ENCODE data around the gene PCDHGA1.
"Not testable (repeated sequence)": the region's sequence is repeated elsewhere in the genome, so short reads cannot be mapped to it uniquely, and the experiment has no call there.

Gene PCDHGA1

GRCh38 chr5:141330299-141331080 is at the start of gene PCDHGA1:
Gene PCDHGA1 (plus strand): TSS chr5:141330514.
- DNase-seq = no peak

- DNase-seq = no peak
These were observed 31.9 kb upstream of the PCDHGA1 start for GRCh38 chr5:141298376-141298775.

DNA sequence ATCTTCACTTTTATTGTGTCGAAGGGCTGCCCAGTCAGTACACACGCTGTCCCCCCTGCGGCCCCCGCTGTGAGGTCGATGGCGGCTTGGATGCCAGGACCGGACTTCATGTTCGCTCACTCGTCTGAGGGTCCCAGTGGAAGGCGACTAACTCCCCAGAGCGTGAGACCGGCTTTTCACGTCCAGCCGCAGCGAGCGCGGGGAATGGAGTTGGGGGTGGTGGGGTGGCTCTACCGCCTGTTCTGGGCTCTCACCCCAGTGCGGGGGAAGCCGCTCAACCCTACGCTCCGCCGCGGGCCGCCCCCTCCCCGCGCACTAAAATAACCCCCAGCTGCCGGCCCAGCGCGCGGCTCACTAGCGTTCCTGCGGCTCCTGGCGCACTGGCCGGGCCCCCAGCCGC is 26.6 kb upstream of the PCDHGA1 start, which contains the start of gene SLC25A2:
Gene SLC25A2 (minus strand): TSS at position 294 of the 400 bp plus-strand sequence. CDS start 184 bp downstream, at position 110.
- no peak for DNase-seq

DNA sequence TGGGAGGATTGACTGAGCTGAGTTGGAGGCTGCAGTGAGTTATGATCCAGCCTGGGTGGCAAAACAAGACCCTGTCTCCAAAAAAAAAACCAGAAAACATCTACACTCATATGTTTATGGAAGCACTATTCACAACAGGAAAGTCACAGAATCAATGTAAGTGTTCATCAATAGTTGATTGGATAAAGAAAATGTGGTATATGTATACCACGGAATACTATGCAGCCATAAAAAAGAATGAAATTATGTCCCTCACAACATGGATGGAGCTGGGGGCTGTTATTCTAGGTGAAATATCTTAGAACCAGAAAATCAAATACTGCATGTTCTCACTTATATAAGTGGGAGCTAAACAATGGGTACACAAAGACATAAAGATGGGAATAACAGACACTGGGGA is 23.7 kb upstream of the PCDHGA1 start:
- DNase-seq = no peak

- DNase-seq = no peak
These were observed 16.6 kb upstream of the PCDHGA1 start for GRCh38 chr5:141313711-141314110.

DNA sequence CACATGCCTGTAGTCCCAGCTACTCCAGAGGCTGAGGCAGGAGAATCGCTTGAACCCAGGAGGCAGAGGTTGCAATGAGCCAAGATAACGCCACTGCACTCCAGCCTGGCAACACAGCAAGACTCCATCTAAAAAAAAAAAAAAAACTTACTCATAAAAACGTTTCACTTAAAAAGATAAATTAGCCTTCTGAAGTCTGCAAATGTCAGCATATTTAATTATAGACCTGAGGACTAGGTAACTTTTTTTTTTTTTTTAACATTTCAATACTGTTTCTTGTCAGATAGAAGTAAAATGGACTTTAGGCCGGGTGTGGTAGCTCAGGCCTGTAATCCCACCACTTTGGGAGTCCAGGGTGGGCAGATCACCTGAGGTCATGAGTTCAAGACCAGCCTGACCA is 13.4 kb upstream of the PCDHGA1 start:
- not testable (repeated sequence) for DNase-seq

DNA sequence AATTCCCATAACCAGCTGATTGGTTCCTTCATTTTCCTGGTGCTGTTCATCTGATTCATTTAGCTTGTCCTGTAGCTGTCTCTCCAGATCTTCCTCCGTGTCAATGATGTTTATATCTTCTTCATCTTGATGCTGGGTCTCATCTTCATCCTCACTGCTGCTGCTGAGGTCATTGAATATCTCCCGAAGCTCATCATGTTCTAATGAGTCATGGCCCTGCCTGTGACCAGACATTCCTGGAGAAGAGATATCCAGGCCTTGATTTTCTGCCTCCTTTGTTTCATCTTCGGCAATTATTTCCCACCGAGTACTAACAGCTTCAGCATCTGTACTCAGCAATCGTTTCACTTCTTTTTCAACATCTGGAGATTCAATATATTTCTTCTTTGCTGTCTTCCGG is 11.1 kb upstream of the PCDHGA1 start:
- DNase-seq = no peak

DNA sequence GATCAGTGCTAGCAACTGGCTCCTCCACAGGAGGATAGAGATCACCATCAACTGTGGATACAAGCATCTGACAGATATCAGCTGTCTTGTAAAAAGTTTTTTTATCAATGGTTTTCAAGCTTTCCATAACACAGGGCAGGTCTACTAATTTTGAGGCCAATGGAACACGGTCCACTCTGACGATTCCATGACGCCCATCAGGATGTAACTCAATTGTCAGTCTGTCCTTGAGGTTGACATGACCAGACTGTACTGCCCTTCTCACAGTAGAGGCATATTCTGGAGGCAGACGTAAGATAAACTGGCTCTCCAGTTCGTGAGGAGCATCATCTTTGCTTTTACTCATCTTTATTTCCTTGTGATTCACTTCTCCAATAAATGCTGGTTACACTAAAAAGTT is 10.6 kb upstream of the PCDHGA1 start:
- DNase-seq = no peak

- DNase-seq = peak; percentile 87
These were observed 9.8 kb upstream of the PCDHGA1 start, which contains the start of gene TAF7 for GRCh38 chr5:141320225-141321169. Gene TAF7 (minus strand): TSS chr5:141320784. CDS start chr5:141320044, 740 bp downstream.

- no peak for DNase-seq
These were observed 8.1 kb upstream of the PCDHGA1 start for GRCh38 chr5:141322261-141322660.

DNA sequence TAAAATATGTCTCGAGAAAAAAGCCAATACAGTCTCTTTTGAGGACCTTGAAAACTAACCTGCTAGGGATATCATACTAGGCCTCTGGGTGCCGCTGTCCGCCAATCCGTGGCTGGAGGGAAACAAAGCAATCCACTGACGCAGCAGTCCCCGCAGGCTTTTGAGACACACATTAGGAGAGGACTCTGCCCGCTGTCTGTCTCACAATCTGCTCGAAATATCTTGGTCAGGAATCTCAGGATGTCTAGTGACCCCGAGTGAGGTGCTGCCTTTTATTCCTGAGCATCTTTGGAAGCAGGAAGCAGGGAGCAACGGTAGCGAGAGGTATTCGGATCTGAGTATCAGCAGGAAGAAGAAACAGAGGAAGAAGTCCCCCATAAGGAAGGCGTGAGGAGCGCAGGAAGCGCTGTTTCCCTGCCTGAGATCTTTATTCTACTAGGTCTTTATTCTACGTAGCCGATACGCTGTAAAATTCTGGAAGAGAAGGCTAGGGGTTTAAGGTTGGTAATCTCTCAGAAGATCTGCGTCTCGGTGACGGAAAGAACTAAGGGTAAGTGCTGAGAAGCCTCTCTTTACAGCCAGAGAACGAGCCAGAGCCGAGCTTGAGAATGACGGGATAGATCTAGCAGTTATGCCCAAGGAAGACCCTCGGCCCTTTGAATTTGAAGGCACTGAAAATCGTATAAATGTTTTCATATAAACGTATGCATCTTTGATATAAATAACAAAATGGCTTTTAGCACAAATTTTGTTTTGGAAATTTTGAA is 4.0 kb upstream of the PCDHGA1 start:
- peak; percentile 59 for DNase-seq

DNA sequence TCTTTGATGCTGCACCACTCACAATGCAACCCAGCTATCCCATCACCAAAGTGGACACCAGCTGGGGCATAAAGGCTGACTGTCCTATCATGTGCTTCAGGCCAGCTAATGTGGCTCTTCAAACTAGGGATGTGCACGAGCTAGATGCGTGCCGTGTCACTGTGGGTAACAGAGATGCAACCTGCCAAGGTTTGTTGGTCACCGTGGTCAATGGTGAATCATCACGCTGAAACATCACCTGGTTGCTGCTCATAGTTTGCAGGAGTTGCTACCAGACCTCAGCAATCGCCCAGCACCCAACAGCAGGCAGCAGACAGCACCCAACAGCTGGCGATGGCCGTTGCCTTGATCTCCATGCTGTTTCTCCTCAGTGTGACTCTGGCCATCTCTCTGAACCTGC is 2.1 kb upstream of the PCDHGA1 start:
- no peak for DNase-seq

- not testable (repeated sequence) for DNase-seq
These were observed 2.3 kb downstream of the PCDHGA1 start for GRCh38 chr5:141332571-141332970.

DNA sequence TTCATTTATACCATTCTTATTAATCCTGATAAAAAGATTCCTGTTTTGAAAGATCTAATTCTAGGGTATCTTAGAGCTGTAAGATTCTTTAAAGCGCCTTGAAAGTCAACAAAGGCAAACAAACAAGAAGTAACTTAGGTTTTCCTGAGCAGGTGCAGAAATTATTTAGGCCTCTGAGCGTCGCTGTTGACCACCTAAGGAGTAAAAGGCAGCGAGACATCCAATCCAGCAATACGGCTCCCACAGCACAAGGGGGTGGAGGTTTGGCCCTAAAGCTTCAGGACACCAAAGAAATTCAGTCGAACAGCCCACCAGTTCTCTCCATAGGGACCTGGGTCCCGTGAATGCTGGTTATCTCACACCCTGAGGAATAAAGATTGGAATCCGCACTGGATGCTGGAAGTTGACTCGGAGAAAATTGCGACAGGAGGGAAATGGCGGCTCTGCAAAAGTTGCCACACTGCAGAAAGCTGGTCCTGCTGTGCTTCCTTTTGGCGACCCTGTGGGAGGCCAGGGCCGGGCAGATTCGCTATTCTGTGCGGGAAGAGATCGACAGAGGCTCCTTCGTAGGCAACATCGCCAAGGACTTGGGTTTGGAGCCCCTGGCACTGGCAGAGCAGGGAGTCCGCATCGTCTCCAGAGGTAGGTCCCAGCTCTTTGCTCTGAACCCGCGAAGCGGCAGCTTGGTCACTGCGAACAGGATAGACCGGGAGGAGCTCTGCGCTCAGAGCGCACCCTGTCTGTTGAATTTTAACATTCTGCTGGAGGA is 8.4 kb downstream of the PCDHGA1 start, which contains the start of gene PCDHGA2:
Gene PCDHGA2 (plus strand): TSS at position 223 of the 769 bp plus-strand sequence.
- DNase-seq = no peak

DNA sequence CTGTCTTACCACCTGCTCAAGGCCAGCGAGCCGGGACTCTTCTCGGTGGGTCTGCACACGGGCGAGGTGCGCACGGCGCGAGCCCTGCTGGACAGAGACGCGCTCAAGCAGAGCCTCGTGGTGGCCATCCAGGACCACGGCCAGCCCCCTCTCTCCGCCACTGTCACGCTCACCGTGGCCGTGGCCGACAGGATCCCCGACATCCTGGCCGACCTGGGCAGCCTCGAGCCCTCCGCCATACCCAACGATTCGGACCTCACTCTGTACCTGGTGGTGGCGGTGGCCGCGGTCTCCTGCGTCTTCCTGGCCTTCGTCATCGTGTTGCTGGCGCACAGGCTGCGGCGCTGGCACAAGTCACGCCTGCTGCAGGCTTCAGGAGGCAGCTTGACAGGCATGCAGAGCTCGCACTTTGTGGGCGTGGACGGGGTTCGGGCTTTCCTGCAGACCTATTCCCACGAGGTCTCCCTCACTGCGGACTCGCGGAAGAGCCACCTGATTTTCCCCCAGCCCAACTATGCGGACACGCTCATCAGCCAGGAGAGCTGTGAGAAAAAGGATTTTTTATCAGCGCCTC is 10.6 kb downstream of the PCDHGA1 start:
- DNase-seq = not testable (repeated sequence)

DNA sequence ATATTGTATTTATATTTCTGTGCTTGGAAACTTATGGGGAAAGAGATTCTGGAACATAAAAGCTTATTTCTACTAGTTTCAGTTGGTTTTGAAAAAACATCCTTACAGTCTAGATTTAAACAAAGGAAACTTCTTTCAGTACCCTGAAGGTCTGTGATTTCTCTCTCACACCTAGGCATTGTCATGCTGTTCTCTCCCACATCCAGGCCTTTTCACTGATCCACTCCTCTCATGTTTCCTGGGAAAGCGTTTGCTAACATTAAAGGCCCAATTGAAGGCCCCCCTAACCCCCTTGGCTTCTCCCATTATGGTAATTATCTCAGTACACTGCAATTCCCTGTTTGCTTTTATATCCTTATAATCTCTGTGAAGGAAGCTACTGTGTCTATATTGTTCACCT is 12.5 kb downstream of the PCDHGA1 start:
- DNase-seq = no peak

DNA sequence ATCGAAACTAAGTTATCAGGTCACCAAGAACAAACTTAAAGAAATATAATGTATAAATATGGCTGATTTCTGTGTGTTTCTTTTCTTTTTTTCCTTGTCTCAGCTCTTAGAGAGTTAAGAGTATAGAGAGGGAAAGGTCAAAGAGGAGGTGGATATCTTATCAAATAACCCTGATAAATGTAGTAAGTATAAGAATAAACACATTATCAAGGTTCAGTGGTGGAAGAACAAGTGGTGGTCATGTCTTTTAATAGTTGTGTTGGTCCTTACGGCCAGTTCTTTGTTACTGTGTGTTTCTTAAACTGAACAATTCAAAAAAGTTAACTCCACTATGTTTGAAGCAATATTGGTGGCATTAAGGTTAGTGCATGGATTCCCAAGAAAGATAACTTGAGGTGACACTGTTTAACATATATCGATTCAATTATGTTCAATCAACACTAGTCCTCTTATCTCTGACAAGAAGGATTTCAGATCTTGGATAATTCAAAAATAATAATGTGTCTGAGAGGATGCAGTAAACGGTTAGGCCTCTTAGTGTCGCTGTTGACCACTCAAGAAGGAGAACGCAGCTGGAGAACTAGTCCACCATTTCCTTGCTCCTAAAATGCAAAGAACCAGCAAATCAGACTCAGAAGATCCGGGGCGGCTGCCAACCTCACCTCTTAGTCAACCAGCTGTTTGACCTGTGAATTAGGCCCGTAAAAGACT is 13.1 kb downstream of the PCDHGA1 start, which contains the start of gene PCDHGA3:
Gene PCDHGA3 (plus strand): TSS at position 588 of the 711 bp plus-strand sequence. CDS start 205 bp downstream, outside the sequence.
- no peak for DNase-seq

- DNase-seq = no peak
These were observed 13.7 kb downstream of the PCDHGA1 start for GRCh38 chr5:141343953-141344463.

GRCh38 chr5:141345327-141345726 is 15.0 kb downstream of the PCDHGA1 start:
- DNase-seq = no peak

DNA sequence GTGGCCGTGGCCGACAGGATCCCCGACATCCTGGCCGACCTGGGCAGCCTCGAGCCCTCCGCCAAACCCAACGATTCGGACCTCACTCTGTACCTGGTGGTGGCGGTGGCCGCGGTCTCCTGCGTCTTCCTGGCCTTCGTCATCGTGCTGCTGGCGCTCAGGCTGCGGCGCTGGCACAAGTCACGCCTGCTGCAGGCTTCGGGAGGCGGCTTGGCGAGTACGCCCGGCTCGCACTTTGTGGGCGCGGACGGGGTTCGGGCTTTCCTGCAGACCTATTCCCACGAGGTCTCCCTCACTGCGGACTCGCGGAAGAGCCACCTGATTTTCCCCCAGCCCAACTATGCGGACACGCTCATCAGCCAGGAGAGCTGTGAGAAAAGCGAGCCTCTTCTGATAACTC is 15.7 kb downstream of the PCDHGA1 start:
- not testable (repeated sequence) for DNase-seq

Measured in activated CD4-positive, alpha-beta T cell treated with anti-CD3 and anti-CD28 coated beads for 1 hour (primary cell).